Astrocyte (in vitro differentiated cells and primary cell): ENCODE measurements around the gene TULP4.
"Not testable (repeated sequence)": the region's sequence is repeated elsewhere in the genome, so short reads cannot be mapped to it uniquely, and the experiment has no call there.

ENCODE experiments used
- CTCF ChIP-seq: IDR thresholded peaks from 2 replicates; pipeline ENCODE4 v1.5.1; 2011; ENCODE audit warnings: low read depth, mild to moderate bottlenecking, inconsistent platforms, low read length, moderate library complexity; ENCODE audit not compliant: insufficient read depth
- EZH2 ChIP-seq: IDR thresholded peaks from 2 replicates; pipeline ENCODE4 v1.6.1; 2012; ENCODE audit warnings: mild to moderate bottlenecking, low read length, inconsistent platforms; ENCODE audit not compliant: insufficient read depth

- not testable (repeated sequence) for TF ChIP-seq CTCF, EZH2
These were observed 244.8 kb downstream of the TULP4 start for GRCh38 chr6:158557110-158557509.
